Upper lobe of left lung (tissue), 6 donors: Measurements from ENCODE around the gene KRT31. TPM values are rescaled to one million over a fixed set of nuclear protein-coding genes. Genes with fewer than 3 reads are reported as not detected.

Source experiments
- ATAC-seq, 2 donors: fragments of 200-7000 bp; cut with Tn5 transposase; one replicate each; pipeline ENCODE4 v1.9.1; 2022; ENCODE audit warnings: mild to moderate bottlenecking in 2 of 2, moderate library complexity in 2 of 2; ENCODE audit not compliant: low FRiP score in 2 of 2
- DNase-seq, 2 donors: peaks; one replicate each; pipeline ENCODE4 v3.0.0-alpha.2; 2019 to 2020
- H3K27ac ChIP-seq, 4 donors: fragments of 200-600 bp; sonication (generic); one replicate each; pipeline ENCODE4 v1.5.1; 2016 to 2019
- H3K27me3 ChIP-seq, 4 donors: fragments of 200-600 bp; sonication (generic); one replicate each; pipeline ENCODE4 v1.5.1; 2017 to 2019
- H3K36me3 ChIP-seq, 4 donors: fragments of 200-600 bp; sonication (generic); one replicate each; pipeline ENCODE4 v1.5.1; 2016 to 2019
- H3K4me1 ChIP-seq, 4 donors: fragments of 200-600 bp; sonication (generic); one replicate each; pipeline ENCODE4 v1.5.1; 2018 to 2019
- H3K4me3 ChIP-seq, 4 donors: fragments of 200-600 bp; sonication (generic); one replicate each; pipeline ENCODE4 v1.5.1; 2017 to 2019; ENCODE audit warnings: mild to moderate bottlenecking in 2 of 4, moderate library complexity in 1 of 4
- H3K9me3 ChIP-seq, 4 donors: fragments of 200-600 bp; sonication (generic); one replicate each; pipeline ENCODE4 v1.5.1; 2018 to 2019
- CTCF ChIP-seq, 6 experiments: fragments of 450-650 bp in 4 of 6; fragments of 200-600 bp in 2 of 6; sonication (generic) in 2 of 6; IDR thresholded peaks; one replicate each; pipeline ENCODE4 v1.5.1; 2016 to 2019; ENCODE audit warnings: antibody characterized with exemption in 6 of 6
- EP300 ChIP-seq, 4 donors: sonication (generic); formaldehyde crosslinking; IDR thresholded peaks; one replicate each; pipeline ENCODE4 v1.5.1; 2017; ENCODE audit warnings: antibody characterized with exemption in 4 of 4, control low read depth in 2 of 4
- POLR2A ChIP-seq, 4 donors: fragments of 450-650 bp; IDR thresholded peaks; one replicate each; pipeline ENCODE4 v1.5.1; 2016 to 2017; ENCODE audit warnings: antibody characterized with exemption in 4 of 4, mild to moderate bottlenecking in 2 of 4
- POLR2AphosphoS5 ChIP-seq, 2 donors: sonication (generic); formaldehyde crosslinking; IDR thresholded peaks; one replicate each; pipeline ENCODE4 v1.5.1; 2017; ENCODE audit warnings: antibody characterized with exemption in 2 of 2
- WGBS, 2 donors: methylation state at CpG; one replicate each; pipeline ENCODE4 v1.1.5; 2017 to 2018; 5-methylcytosine and 5-hydroxymethylcytosine counted together
- total RNA-seq, 6 donors: library from RNA; depleted of rRNA in 4 of 6; stranded (reverse); fragments of >200 nt in 4 of 6; gene quantifications; one replicate each; pipeline versions ENCODE4 v1.1.0 to v1.2.1, GENCODE V29; 2016 to 2021
- donor health status: DM: no; HTN: no; CAD: no; lungs with moderate emphysema.
- donor health status: DM: no; HTN: yes; CAD: no; lungs with severe emphysema.

The KRT31 gene
- total RNA-seq, 6 donors from 2014 or later: not detected

- TF ChIP-seq POLR2A (IDR thresholded peaks at IDR 0.05) (no peak), EP300 (IDR thresholded peaks at IDR 0.05) (no peak), CTCF (IDR thresholded peaks at IDR 0.05) (no peak), POLR2AphosphoS5 (IDR thresholded peaks at IDR 0.05) (no peak)
- DNase-seq: no peak
- no peak overlapping the region for H3K27ac ChIP-seq
- no peak overlapping the region for H3K4me3 ChIP-seq
- no peaks in the 10 kb centered on the region for H3K36me3 ChIP-seq
- H3K4me1 ChIP-seq: no peaks in the 10 kb centered on the region
- 68 to 74% methylated on average over 5 of the region's 5 CpGs for WGBS, 2 donors
- no peak for ATAC-seq
- H3K9me3 ChIP-seq: no peaks in the 10 kb centered on the region
- no peaks in the 10 kb centered on the region for H3K27me3 ChIP-seq
Observed at GRCh38 chr17:41393294-41393693, 4.1 kb downstream of the KRT31 start.

GRCh38 chr17:41392278-41392677 lies 5.1 kb downstream of the KRT31 start:
- no peak for DNase-seq
- no peak for ATAC-seq
- TF ChIP-seq POLR2AphosphoS5 (IDR thresholded peaks at IDR 0.05): no peak
- no peak for TF ChIP-seq CTCF (IDR thresholded peaks at IDR 0.05)
- TF ChIP-seq POLR2A (IDR thresholded peaks at IDR 0.05): no peak
- TF ChIP-seq EP300 (IDR thresholded peaks at IDR 0.05): no peak

GRCh38 chr17:41391535-41391934 lies 5.9 kb downstream of the KRT31 start:
- TF ChIP-seq EP300 (IDR thresholded peaks at IDR 0.05): no peak
- no peak for TF ChIP-seq POLR2AphosphoS5 (IDR thresholded peaks at IDR 0.05)
- no peak for TF ChIP-seq CTCF (IDR thresholded peaks at IDR 0.05)
- no peak for TF ChIP-seq POLR2A (IDR thresholded peaks at IDR 0.05)
- ATAC-seq (no peak), DNase-seq (no peak)
- no peaks in the 10 kb centered on the region for H3K4me1 ChIP-seq
- no peak overlapping the region for H3K4me3 ChIP-seq
- 74 to 76% methylated on average over 2 of the region's 2 CpGs for WGBS, 2 donors
- H3K9me3 ChIP-seq: peaks cover 2 to 6% (median 4%) of the 10 kb centered on the region in 4 donors
- H3K27me3 ChIP-seq: no peaks in the 10 kb centered on the region
- H3K27ac ChIP-seq: no peak overlapping the region
- H3K36me3 ChIP-seq: no peaks in the 10 kb centered on the region

More at GRCh38 chr17:41392278-41392677, 5.1 kb downstream of the KRT31 start:
- Histone ChIP-seq H3K4me1 (no peaks in the 10 kb centered on the region), H3K27me3 (no peaks in the 10 kb centered on the region), H3K4me3 (no peak overlapping the region), H3K9me3 (no peaks in the 10 kb centered on the region), H3K27ac (no peak overlapping the region), H3K36me3 (no peaks in the 10 kb centered on the region)
- WGBS, 2 donors: 94 to 95% methylated on average over 1 of the region's 1 CpG

- Histone ChIP-seq H3K27ac (no peak overlapping the region), H3K27me3 (no peaks in the 10 kb centered on the region), H3K36me3 (no peaks in the 10 kb centered on the region), H3K9me3 (peaks cover 4 to 12% (median 8%) of the 10 kb centered on the region in 4 donors), H3K4me1 (no peaks in the 10 kb centered on the region), H3K4me3 (no peak overlapping the region)
- no peak for ATAC-seq
- TF ChIP-seq POLR2AphosphoS5 (IDR thresholded peaks at IDR 0.05): no peak
- WGBS, 2 donors: 72 to 76% methylated on average over 7 of the region's 7 CpGs
- DNase-seq: no peak
Observed at GRCh38 chr17:41390411-41390938, 6.9 kb downstream of the KRT31 start.

- DNase-seq: no peak
- H3K36me3 ChIP-seq: no peaks in the 10 kb centered on the region
- TF ChIP-seq CTCF (IDR thresholded peaks at IDR 0.05): no peak
- TF ChIP-seq POLR2AphosphoS5 (IDR thresholded peaks at IDR 0.05): no peak
- TF ChIP-seq EP300 (IDR thresholded peaks at IDR 0.05): no peak
- TF ChIP-seq POLR2A (IDR thresholded peaks at IDR 0.05): no peak
- no peak for ATAC-seq
- H3K9me3 ChIP-seq: peaks cover 4 to 12% (median 8%) of the 10 kb centered on the region in 4 donors
- H3K27ac ChIP-seq: no peak overlapping the region
- no peaks in the 10 kb centered on the region for H3K4me1 ChIP-seq
- WGBS, 2 donors: 65 to 71% methylated on average over 2 to 4 of the region's 4 CpGs
- H3K4me3 ChIP-seq: no peak overlapping the region
- H3K27me3 ChIP-seq: no peaks in the 10 kb centered on the region
Observed at GRCh38 chr17:41387670-41388069, 9.7 kb downstream of the KRT31 start.
